GM12878 (cell line): ENCODE measurements around the gene CDO1. TPM values are rescaled to one million over a fixed set of nuclear protein-coding genes. Genes with fewer than 3 reads are reported as not detected.

Source experiments
- BCLAF1 ChIP-seq: fragments of 450-650 bp; IDR thresholded peaks from 2 replicates; pipeline ENCODE4 v1.6.1; 2017; ENCODE audit warnings: antibody characterized with exemption, mild to moderate bottlenecking, moderate library complexity
- CUX1 ChIP-seq: IDR thresholded peaks from 2 replicates; pipeline ENCODE4 v1.6.1; 2012; ENCODE audit warnings: improper control_type of control experiment, low read depth, low read length; ENCODE audit not compliant: insufficient replicate concordance
- ELK1 ChIP-seq: IDR thresholded peaks from 2 replicates; pipeline ENCODE4 v1.6.1; 2012; ENCODE audit warnings: low read depth, low read length, improper control_type of control experiment
- IRF4 ChIP-seq: IDR thresholded peaks from 2 replicates; pipeline ENCODE4 v1.6.1; 2011; ENCODE audit warnings: low read depth, low read length
- MLLT1 ChIP-seq: fragments of 450-650 bp; IDR thresholded peaks from 2 replicates; pipeline ENCODE4 v1.6.1; 2016; ENCODE audit warnings: mild to moderate bottlenecking
- MXI1 ChIP-seq: fragments of 150-350 bp; IDR thresholded peaks from 2 replicates; pipeline ENCODE4 v1.6.1; 2011; ENCODE audit warnings: low read depth, mild to moderate bottlenecking, inconsistent platforms, low read length, improper control_type of control experiment
- NBN ChIP-seq: fragments of 450-650 bp; IDR thresholded peaks from 2 replicates; pipeline ENCODE4 v1.6.1; 2016
- POU2F2 ChIP-seq: IDR thresholded peaks from 3 replicates; pipeline ENCODE4 v1.6.1; 2011; ENCODE audit warnings: low read depth, mild to moderate bottlenecking, low read length, borderline replicate concordance
- PRDM15 ChIP-seq: fragments of 450-650 bp; formaldehyde crosslinking; IDR thresholded peaks from 2 replicates; pipeline ENCODE4 v1.4.0; 2020; ENCODE audit warnings: mild to moderate bottlenecking, moderate library complexity
- SREBF2 ChIP-seq: IDR thresholded peaks from 2 replicates; pipeline ENCODE4 v1.6.1; 2012; ENCODE audit warnings: mild to moderate bottlenecking, low read length
- STAT1 ChIP-seq: fragments of 450-650 bp; conservative IDR thresholded peaks from 2 replicates; pipeline ENCODE4 v1.6.1; 2014; ENCODE audit warnings: antibody characterized with exemption, mild to moderate bottlenecking
- TAF1 ChIP-seq: IDR thresholded peaks from 2 replicates; pipeline ENCODE4 v1.6.1; 2011; ENCODE audit warnings: mild to moderate bottlenecking, low read depth, low read length, borderline replicate concordance
- YBX1 ChIP-seq: fragments of 450-650 bp; IDR thresholded peaks from 2 replicates; pipeline ENCODE4 v1.6.1; 2016; ENCODE audit warnings: antibody characterized with exemption
- polyA plus RNA-seq, 11 experiments: library from polyadenylated mRNA; depleted of rRNA in 4 of 11; unstranded in 6 of 11; stranded (reverse) in 5 of 11; fragments of >200 nt; fragmentation: Nextera tagmentation in 4 of 11; fragmentation: Illumina TruSeq in 1 of 11; extraction: Ambion mirVana in 4 of 11; extraction: Trizol in 1 of 11; gene quantifications; 1 replicate in 1 of 11; 2 replicates in 10 of 11; pipeline versions ENCODE4 v1.2.1 to v1.2.3, GENCODE V29; 2011 to 2016; ENCODE audit warnings: inconsistent platforms in 2 of 11, missing spikeins in 2 of 11, low read depth in 1 of 11
- total RNA-seq, 4 experiments: library from RNA; depleted of rRNA in 3 of 4; stranded (reverse); fragments of >200 nt in 3 of 4; fragmentation: Illumina TruSeq in 1 of 4; extraction: Trizol in 1 of 4; gene quantifications; 2 replicates each; pipeline versions ENCODE4 v1.2.1 to v1.2.3, GENCODE V29; 2013 to 2021

Gene CDO1
- total and polyA plus RNA-seq, 10 of the 15 experiments (the other 5 are each of a cell fraction or from before 2014, with no cell fraction given) = 0.05 TPM; not detected in 9

- peak; percentile 63 for TF ChIP-seq CUX1
- TF ChIP-seq STAT1 = peak; percentile 83
- TF ChIP-seq TAF1 = peak; percentile 99
- no peak; the same call in 1 of the 2 replicates for TF ChIP-seq MLLT1
- peak; percentile 66; the same call in 1 of the 2 replicates for TF ChIP-seq IRF4
- no peak for TF ChIP-seq YBX1
- TF ChIP-seq BCLAF1 = peak; percentile 81
- TF ChIP-seq ELK1 = peak; percentile 87
- TF ChIP-seq POU2F2 = peak; percentile 86; the same call in 2 of the 3 replicates
- no peak for TF ChIP-seq PRDM15 (CRISPR knock-in tag)
- peak; percentile 99 for TF ChIP-seq NBN
- TF ChIP-seq MXI1 = peak; percentile 82; the same call in 1 of the 2 replicates
- no peak for TF ChIP-seq SREBF2
Observed at GRCh38 chr5:115841382-115842088, 25.1 kb upstream of the CDO1 start, which contains the start of the genes AP3S1 and ATG12 (continued).
